Measurements from ENCODE around the gene DYNC2LI1. TPM values are rescaled to one million over a fixed set of nuclear protein-coding genes. Genes with fewer than 3 reads are reported as not detected.

DYNC2LI1 gene
- total RNA-seq, 1 donor from 2014 or later: 92.1 TPM

- no peaks in the 10 kb centered on the region for H3K36me3 ChIP-seq
- H3K27me3 ChIP-seq: no peaks in the 10 kb centered on the region
- no peaks in the 10 kb centered on the region for H3K27me3 Mint-ChIP-seq (ENCODE audit: insufficient read depth, low read depth)
- H3F3A ChIP-seq (ENCODE audit: low read depth): no peaks in the 10 kb centered on the region
- H2AFZ ChIP-seq (replicated peaks): no peak overlapping the region
- no peaks in the 10 kb centered on the region for H3K9me3 ChIP-seq (ENCODE audit: low read depth)
- no peaks in the 10 kb centered on the region for H3K4me1 Mint-ChIP-seq
- H3K4me3 Mint-ChIP-seq: no peak overlapping the region
- no peak overlapping the region for H3K27ac ChIP-seq
- no peak overlapping the region for H3K9ac ChIP-seq
- no peak overlapping the region for H3K4me3 ChIP-seq
- no peak for TF ChIP-seq EZH2 (IDR thresholded peaks at IDR 0.05)
- no peak for TF ChIP-seq EZH2phosphoT487 (IDR thresholded peaks at IDR 0.05)
- no peak overlapping the region for H3K27ac Mint-ChIP-seq
- H3K36me3 Mint-ChIP-seq: peaks cover 11% of the 10 kb centered on the region
- H3K9me3 Mint-ChIP-seq: no peaks in the 10 kb centered on the region
- H3K4me1 ChIP-seq: no peaks in the 10 kb centered on the region
- no peaks in the 10 kb centered on the region for H4K20me1 ChIP-seq (ENCODE audit: low read depth)
- H3K79me2 ChIP-seq (ENCODE audit: low read depth): no peaks in the 10 kb centered on the region
- DNase-seq (ENCODE audit: low spot score): no peak
- H3K4me2 ChIP-seq: no peak overlapping the region
Observed at GRCh38 chr2:43802135-43802534, 28.3 kb downstream of the DYNC2LI1 start.

DNA sequence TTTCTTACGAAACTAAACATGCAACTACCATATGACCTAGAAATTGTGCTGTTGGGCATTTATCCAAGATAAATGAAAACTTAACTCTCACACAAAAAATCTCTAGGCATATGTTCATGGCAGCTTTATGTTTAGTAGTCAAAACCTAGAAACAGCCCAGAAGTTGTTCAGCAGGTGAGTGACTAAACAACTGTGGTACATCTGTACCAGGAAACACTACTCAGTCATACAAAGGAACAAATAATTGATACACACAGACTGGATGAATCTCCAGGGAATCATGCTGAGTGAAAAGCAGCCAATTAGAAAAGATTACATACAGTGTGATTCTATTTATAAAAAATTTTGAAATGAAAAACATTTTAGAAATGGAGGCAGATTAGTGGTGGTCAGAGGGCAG lies 29.3 kb downstream of the DYNC2LI1 start:
- no peaks in the 10 kb centered on the region for H3K36me3 ChIP-seq
- no peak overlapping the region for H3K4me3 ChIP-seq
- no peaks in the 10 kb centered on the region for H3K4me1 Mint-ChIP-seq
- no peak overlapping the region for H3K4me2 ChIP-seq
- H3K4me3 Mint-ChIP-seq: no peak overlapping the region
- no peak overlapping the region for H3K27ac ChIP-seq
- H3F3A ChIP-seq (ENCODE audit: low read depth): no peaks in the 10 kb centered on the region
- no peaks in the 10 kb centered on the region for H3K79me2 ChIP-seq (ENCODE audit: low read depth)
- no peaks in the 10 kb centered on the region for H4K20me1 ChIP-seq (ENCODE audit: low read depth)
- no peaks in the 10 kb centered on the region for H3K27me3 Mint-ChIP-seq (ENCODE audit: insufficient read depth, low read depth)
- DNase-seq (ENCODE audit: low spot score): no peak
- no peak overlapping the region for H3K27ac Mint-ChIP-seq
- H2AFZ ChIP-seq (replicated peaks): no peak overlapping the region
- no peaks in the 10 kb centered on the region for H3K9me3 ChIP-seq (ENCODE audit: low read depth)
- H3K36me3 Mint-ChIP-seq: peaks cover 12% of the 10 kb centered on the region
- TF ChIP-seq EZH2 (IDR thresholded peaks at IDR 0.05) (no peak), EZH2phosphoT487 (IDR thresholded peaks at IDR 0.05) (no peak)
- TF ChIP-seq, protein P1, sequence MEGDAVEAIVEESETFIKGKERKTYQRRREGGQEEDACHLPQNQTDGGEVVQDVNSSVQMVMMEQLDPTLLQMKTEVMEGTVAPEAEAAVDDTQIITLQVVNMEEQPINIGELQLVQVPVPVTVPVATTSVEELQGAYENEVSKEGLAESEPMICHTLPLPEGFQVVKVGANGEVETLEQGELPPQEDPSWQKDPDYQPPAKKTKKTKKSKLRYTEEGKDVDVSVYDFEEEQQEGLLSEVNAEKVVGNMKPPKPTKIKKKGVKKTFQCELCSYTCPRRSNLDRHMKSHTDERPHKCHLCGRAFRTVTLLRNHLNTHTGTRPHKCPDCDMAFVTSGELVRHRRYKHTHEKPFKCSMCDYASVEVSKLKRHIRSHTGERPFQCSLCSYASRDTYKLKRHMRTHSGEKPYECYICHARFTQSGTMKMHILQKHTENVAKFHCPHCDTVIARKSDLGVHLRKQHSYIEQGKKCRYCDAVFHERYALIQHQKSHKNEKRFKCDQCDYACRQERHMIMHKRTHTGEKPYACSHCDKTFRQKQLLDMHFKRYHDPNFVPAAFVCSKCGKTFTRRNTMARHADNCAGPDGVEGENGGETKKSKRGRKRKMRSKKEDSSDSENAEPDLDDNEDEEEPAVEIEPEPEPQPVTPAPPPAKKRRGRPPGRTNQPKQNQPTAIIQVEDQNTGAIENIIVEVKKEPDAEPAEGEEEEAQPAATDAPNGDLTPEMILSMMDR (IDR thresholded peaks at IDR 0.05): no peak
- H3K9ac ChIP-seq: no peak overlapping the region
- no peaks in the 10 kb centered on the region for H3K27me3 ChIP-seq
- H3K9me3 Mint-ChIP-seq: no peaks in the 10 kb centered on the region
- no peaks in the 10 kb centered on the region for H3K4me1 ChIP-seq

- H3K36me3 Mint-ChIP-seq: peaks cover 12% of the 10 kb centered on the region
- H3K27ac ChIP-seq: no peak overlapping the region
- DNase-seq (ENCODE audit: low spot score): no peak
- no peaks in the 10 kb centered on the region for H3K36me3 ChIP-seq
- TF ChIP-seq, protein P1 (IDR thresholded peaks at IDR 0.05): no peak
- TF ChIP-seq EZH2 (IDR thresholded peaks at IDR 0.05) (no peak), EZH2phosphoT487 (IDR thresholded peaks at IDR 0.05) (no peak)
- H3K4me1 ChIP-seq: no peaks in the 10 kb centered on the region
- H3K4me2 ChIP-seq: no peak overlapping the region
- no peak overlapping the region for H3K27ac Mint-ChIP-seq
- H3K4me3 ChIP-seq: no peak overlapping the region
- no peak overlapping the region for H3K9ac ChIP-seq
- H3K27me3 ChIP-seq: no peaks in the 10 kb centered on the region
- H2AFZ ChIP-seq (replicated peaks): no peak overlapping the region
- no peaks in the 10 kb centered on the region for H3K4me1 Mint-ChIP-seq
- no peaks in the 10 kb centered on the region for H3K9me3 Mint-ChIP-seq
- H4K20me1 ChIP-seq (ENCODE audit: low read depth): no peaks in the 10 kb centered on the region
- H3K27me3 Mint-ChIP-seq (ENCODE audit: insufficient read depth, low read depth): no peaks in the 10 kb centered on the region
- no peaks in the 10 kb centered on the region for H3K9me3 ChIP-seq (ENCODE audit: low read depth)
- H3K4me3 Mint-ChIP-seq: no peak overlapping the region
- no peaks in the 10 kb centered on the region for H3K79me2 ChIP-seq (ENCODE audit: low read depth)
- H3F3A ChIP-seq (ENCODE audit: low read depth): no peaks in the 10 kb centered on the region
Observed at GRCh38 chr2:43806719-43807031, 32.8 kb downstream of the DYNC2LI1 start.

GRCh38 chr2:43810452-43810851 lies 36.6 kb downstream of the DYNC2LI1 start:
- no peak for DNase-seq (ENCODE audit: low spot score)
- H4K20me1 ChIP-seq (ENCODE audit: low read depth): no peaks in the 10 kb centered on the region
- Mint-ChIP-seq H3K9me3 (no peaks in the 10 kb centered on the region), H3K4me1 (peaks cover 2% of the 10 kb centered on the region), H3K27ac (no peak overlapping the region), H3K36me3 (peaks cover 7% of the 10 kb centered on the region), H3K27me3 (ENCODE audit: insufficient read depth, low read depth) (no peaks in the 10 kb centered on the region), H3K4me3 (no peak overlapping the region)
- H2AFZ ChIP-seq (replicated peaks): no peak overlapping the region
- H3K27ac ChIP-seq: no peak overlapping the region
- no peaks in the 10 kb centered on the region for H3K4me1 ChIP-seq
- no peaks in the 10 kb centered on the region for H3K36me3 ChIP-seq
- H3K4me2 ChIP-seq: no peak overlapping the region
- H3K79me2 ChIP-seq (ENCODE audit: low read depth): no peaks in the 10 kb centered on the region
- H3K9ac ChIP-seq: no peak overlapping the region
- H3K4me3 ChIP-seq: no peak overlapping the region
- H3K27me3 ChIP-seq: no peaks in the 10 kb centered on the region
- H3K9me3 ChIP-seq (ENCODE audit: low read depth): no peaks in the 10 kb centered on the region
- TF ChIP-seq, protein P1 (IDR thresholded peaks at IDR 0.05): no peak
- TF ChIP-seq EZH2phosphoT487 (IDR thresholded peaks at IDR 0.05) (no peak), EZH2 (IDR thresholded peaks at IDR 0.05) (no peak)
- H3F3A ChIP-seq (ENCODE audit: low read depth): no peaks in the 10 kb centered on the region

Data from neural progenitor cell (in vitro differentiated cells).